NCI-H2196 treated with DMSO at 0.1 percent for 48 hours (cell line): ENCODE measurements around the gene CHI3L1.

ENCODE experiments used
- DNase-seq: peaks from one replicate; lab custom pipeline; 2025; ENCODE audit not compliant: unreplicated experiment; lab: John Stamatoyannopoulos, UW

Gene CHI3L1

DNA sequence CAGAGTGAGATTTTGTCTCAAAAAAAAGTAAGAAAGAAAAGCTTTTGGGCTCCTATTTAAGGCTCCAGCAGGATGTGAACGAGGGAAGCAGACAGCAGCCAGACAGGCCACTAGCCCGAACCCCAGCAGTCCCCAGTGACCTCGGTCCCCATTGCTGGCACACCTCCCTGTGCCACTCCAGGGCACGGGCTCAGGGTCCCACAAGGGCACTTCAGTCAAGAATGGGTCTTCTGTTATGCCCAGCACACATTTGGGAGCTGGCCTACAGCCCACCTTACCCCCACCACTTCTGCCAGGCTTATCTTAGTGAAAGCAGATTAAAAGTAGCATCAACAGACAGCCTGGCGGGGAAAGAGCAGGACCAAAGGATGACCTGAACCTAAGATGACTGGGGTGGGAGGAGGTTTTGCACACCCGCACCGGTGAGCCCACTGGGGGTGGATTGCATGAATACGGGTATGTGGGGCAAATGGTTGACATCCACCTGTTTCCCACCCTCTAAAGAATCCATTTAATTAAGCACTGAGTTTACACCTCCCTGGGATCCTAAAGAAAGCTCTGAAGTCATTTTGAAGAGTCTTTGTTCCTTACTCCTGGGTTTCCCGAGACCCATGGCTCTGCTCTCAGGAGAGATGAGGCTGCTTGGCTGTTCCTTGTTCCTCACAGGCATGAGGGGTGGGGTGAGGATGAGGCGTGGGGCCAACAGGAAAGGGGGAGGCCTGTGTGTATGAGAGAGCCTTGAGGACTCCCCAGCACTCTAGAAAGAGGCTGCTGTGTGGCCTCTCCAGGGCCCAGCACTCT is 4.7 kb downstream of the CHI3L1 start:
- no peak for DNase-seq

DNA sequence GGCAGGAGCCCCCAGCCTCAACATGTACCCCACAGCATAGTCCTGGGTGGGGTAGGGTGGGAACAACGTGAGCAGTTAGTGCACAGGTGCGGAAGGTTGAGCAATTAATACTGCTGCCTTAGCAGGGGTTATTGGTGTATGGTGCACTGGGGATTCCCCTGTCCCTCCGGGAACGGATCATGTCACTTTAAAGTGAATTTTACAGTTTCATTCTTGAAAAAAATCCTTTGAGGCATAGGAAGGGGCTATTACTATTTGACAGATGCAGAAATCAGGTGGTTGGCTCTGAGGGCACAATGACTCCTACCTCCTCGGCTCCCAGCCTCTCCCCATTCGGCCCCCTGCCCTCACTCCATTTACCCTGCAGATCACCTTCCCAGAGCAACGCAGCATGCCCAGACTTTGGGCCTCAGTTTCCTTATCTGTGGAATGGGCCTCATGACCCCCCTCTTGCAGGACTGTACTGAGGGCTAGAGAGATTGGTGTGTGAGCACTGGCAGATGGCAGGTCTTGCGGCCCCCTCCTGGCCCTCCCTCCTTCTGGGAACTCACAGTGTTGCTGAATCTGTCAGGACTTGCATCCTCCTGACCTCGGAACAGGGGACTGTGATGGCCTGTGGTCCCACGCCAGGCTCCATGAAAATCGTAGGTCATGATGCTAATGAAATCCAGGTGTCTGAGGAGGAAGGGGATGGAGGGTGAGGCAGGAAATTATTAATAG is 5.7 kb downstream of the CHI3L1 start:
- DNase-seq, result no peak

DNA sequence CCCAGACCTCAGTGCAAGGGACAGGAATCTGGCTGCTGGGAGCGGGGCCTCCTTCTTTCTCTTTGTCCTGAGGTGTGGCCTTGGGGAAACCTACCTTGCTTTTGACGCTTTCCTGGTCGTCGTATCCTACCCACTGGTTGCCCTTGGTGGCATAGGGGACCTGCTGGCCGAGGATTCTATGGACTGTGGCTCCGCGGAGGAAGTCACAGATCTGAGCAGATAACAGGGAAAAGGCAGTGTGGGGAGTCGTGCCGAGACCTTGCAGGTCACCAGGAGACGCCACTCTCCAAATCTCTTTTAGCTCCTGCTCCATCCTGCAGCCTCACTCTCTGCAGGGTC is 6.9 kb downstream of the CHI3L1 start:
- no peak for DNase-seq

DNA sequence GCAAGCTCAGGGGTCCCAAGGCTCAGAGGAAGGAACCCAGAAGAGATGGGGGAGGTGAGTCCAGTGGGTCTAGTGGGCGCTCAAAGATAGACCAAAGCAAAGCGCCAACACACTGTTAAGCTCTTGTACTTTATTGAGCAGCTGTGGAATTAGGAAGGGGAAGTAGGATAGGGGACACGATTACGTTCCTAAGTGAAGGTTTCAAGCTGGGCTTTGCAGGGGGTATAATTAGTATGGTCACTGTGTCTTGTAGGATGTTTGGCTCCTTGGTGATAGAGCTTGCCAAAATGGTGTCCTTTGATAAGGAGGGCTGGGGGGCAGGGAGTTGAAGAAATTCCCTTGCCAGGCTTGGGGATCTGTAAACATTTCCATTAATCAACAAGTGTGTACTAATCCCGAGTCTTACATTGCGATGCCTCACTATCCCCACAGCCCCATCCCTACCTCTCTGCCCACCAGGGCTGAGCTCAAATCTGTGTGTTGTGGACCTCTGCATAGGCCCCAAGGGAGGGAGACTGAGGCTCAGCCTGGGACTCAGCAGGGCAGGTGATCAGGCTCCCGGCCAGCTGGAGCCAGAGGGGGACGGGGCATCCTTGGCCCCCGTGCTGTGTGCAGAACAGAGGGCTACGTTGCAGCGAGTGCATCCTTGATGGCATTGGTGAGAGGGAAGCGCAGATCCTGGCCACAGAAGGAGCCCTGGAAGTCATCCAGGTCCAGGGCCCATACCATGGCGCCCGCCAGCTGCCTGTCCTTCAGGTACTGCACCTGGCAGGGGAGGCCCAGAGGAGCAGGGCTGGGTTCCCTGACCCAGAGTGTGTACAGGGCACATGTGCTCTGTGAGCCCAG is 7.5 kb downstream of the CHI3L1 start:
- DNase-seq, result no peak

DNA sequence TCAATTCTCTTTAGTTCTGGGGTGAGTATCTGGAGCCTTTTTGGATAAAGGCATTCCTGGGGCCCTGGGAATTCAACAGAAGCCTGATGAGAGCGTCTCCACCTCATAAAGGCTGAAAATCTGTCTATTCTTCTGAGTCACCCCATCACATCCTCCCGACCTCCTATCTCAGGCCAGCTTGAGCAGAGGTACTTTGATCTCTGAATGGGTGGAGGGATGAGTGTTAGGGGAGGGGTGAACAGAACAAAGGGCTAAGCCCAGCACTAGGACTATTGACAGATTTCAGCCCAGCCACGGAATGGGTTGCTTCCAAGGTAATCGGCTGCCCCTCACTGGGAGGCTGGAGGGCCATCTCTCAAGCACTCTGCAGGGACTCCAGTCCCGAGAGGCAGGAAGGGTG is 8.4 kb downstream of the CHI3L1 start:
- DNase-seq, result no peak

DNA sequence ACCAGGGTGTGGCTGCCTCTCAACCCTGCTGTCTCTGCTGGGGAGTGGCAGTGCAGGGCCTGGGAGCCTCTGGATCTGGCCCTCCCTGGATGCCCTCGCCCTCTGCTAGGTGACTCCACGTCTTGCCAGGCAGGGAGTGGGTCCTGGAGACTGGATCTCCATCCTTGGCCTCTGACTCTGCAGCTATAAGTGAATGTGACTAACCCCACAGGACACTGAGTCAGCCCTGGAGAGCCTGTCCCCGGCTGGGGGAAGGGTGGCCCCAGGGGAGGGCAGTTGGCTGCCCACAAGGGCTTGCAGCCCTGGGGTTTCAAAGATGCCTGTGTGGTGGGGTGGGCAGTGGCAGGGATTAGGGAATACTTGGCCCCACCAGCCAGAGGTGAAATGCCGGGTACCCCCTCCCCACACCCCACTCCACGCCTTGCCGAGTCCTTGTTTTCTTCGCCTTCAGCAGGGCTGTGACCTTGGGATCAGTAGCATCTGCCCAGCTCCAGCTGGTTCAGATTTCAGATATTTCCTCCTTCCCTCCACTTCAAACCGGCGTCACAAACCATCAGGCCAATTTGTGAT is 8.9 kb downstream of the CHI3L1 start:
- no peak for DNase-seq

DNA sequence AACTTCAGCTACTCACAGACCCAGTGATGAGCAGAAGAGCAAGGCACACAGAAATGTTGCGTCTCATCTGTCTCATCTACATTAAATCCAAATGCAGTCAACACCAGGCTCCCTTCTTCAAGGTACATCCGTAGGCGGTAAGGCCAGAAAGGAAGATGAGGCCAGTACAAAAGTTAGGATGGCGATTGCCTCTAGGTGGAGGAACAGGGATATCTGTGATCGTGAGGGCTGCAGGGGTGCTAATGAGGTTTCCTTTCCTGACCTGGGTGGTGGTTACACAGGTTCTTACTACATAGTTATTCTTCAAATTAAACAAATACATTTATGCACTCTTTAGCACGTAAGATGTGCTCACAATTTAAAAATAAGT is 9.5 kb downstream of the CHI3L1 start:
- no peak for DNase-seq

DNA sequence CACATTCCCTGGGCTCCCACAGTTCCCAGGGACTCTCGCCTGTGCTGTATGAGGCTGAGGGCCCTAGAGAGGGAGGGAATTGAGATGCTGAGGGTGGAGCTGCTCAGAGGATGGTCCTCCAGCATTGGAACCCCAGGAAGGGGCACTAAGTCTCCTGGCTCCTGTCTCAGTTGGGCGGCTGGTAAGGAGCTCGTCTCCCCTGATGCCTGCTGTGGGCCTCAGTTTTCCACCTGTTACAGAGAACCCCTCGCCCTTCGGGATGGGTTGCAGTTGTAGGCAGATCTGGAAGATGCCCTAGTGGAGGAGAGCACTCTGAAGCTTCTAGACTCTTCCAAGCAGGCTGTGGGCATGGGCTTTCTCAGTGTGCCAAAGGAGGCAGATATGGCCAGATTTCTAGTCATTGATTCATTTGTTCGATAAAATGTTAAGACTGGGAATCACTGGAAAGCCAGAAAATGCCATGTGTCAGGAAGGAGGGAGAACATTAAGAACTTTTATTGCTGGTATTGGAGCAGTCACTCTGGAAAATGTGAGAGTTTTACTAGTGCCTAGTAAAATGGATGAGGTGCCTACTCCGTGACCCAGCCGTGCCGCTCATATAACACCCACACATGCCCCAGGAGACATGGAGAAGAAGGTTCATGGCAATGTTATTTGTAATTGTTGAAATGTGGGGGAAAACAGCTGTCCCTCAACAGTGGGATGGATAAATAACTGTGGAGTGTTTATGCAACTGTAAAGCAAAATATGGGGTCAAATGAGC is 10.1 kb downstream of the CHI3L1 start:
- no peak for DNase-seq

DNA sequence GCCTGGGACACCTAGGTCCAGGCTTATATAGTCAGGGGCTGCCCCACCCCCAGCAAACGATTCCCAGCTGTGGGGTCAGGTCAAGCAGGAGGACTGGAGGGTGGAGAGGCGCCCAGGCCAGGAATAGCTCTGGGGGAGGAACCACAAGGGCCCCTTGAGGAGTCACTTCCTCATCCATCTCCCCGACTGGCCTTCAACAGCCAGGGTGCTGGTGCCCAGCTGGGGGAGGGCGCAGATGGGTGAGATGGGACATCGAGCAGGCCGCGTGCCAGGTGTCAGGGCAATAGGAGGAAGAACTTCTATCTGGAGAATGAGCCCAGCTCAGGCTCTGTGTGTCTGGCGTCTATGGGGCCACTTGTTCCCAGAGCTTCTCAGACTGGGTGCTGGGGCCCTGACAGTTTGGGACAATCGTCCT is 10.7 kb downstream of the CHI3L1 start:
- DNase-seq, result no peak

DNA sequence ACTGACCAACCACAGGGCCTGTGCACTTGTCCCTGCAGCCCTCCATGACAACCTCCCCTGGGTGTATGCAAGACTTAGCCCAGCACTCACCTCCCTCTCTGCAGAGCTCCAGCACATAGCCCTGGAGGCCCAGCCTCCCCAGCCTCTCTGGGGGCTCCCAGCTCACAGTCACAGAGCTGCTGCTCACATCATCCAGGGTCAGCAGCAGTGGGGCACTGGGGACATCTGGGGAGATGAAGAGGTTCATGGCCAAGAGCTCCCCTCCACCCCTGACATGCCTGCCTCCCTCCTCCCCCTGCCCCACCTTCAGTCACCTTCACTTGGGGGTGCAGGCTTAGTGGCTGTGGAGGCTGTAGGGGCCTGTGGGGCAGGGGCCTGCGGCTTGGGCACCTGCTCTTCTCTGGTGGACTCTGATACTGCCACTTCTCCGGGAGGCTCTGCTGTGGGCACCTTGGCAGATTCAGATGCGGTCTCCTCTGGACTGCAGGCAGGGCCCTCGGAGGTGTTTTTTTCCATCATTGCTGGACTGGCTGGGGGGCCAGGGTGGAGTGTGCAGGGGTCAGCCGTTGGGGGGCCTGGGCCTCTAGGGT is 11.2 kb downstream of the CHI3L1 start, which contains the start of gene MYBPH:
MYBPH (minus strand) TSS at position 590 of the 590 bp plus-strand sequence; CDS start at position 519, 71 bp downstream.
- DNase-seq, result no peak

DNA sequence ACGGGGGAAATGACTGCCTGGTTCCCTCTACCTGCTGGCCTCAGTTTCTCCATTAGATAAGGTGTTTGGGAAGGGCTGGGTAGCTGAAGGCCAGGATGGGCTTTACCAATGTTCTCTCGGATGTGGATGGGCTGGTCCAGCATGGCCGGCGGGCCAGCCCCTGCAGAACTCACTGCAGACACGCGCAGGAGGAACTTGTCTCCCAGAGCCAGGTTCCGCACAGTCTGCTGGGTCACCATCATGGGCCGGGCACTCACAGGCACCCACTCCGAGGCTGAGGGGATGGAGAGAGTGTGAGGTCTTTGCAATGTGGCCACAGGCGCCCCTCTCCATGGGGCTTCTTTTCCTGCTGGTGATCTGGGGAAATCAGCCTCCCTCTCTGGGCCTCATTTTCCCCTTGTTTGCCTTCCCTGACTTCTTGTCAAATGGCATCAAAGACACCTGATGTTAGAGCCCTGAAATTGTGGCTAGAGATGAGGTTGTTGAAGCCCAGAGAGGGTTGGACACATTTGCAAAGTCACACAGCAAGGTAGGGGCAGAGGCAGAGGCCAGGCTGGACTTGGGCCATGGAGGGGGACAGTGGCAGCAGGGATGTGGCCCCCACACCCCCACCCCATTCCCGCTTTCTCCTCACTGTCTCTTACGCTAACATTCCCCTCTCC is 12.0 kb downstream of the CHI3L1 start:
- no peak for DNase-seq

DNA sequence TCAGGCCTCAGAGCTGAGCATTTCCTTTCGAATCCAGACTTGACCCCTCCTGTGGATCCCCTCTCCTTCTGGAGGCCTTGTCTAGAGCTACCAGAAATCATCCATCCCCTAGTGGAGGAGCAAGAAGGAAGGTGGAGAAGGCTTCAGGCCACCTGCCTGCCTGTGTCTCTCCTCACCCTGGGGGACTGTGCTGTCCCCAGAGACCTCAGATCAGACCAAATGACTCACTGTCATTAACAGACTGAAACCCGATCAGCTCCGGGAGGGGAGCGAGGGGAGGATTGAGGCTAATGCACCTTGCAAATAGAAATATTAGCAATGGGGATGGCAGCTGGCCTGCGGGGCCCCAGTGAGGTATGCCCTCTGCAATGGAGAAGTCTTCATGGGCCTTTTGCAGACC is 12.9 kb downstream of the CHI3L1 start:
- DNase-seq, result no peak

DNA sequence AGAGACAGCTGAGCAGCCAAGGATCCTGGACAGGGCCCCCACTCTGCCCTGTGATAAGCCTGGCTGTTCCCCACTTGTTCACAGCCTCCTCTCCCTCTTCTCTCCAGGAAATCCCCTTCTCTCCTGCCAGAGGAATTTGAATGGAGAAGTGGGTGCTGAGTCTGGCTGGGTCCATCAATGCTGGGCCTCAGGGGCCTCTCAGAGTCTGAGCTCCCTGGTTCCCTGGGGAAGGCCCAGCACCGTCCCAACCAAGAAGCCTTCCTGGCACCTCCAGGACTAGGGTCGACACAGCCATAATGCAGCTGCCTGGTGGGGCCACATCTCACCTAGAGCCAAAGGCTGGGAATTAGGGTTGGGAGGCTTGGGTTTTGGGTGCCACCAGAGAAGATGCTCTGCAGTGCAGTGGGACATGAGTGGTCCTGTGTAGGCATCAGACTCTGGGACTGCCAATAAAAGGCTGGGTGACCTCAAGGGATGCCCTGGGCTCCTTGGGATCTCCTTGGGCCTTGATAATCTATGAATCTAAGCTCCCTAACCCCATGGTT is 13.4 kb downstream of the CHI3L1 start:
- no peak for DNase-seq

DNA sequence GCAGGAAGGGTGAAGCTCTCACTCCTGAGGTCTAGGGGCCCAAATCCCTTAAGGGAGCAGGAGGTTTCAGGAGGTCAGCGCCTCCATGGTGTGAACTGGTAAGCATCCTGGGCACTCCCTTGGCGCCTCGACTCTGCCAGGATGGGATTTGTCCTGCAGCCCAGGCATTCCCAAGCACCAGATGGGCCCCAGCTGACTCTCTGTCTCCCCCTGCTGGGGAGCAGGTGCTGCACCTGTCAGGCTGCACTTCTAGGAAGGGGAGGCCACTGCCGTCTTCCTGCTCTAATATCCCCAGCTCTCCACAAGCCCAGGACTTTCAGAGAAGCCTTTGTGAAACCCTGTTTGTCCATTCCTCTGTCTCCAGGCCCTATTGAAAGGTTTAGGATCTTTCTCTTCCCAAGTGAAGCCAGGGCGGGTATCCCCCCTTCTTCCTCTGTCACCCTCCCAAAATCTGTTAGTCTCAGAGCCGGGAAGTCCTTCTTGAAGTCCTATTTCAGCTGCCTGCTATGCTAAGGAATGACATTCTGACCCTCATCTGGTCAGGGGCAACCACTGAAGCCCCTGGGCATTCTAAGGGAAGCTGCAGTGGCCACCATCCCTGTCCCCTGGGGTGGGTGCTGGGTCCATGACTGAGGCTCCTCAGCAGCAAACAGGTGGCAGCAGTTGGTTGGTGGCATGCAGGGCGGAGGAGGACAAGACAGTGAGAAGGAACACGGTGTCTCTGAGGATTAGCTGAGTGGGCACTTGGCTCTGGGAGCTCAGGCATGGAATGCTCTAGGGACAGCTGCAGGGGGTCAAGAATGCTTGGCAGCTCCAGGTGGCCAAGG is 14.1 kb downstream of the CHI3L1 start:
- peak; percentile 12 for DNase-seq

DNA sequence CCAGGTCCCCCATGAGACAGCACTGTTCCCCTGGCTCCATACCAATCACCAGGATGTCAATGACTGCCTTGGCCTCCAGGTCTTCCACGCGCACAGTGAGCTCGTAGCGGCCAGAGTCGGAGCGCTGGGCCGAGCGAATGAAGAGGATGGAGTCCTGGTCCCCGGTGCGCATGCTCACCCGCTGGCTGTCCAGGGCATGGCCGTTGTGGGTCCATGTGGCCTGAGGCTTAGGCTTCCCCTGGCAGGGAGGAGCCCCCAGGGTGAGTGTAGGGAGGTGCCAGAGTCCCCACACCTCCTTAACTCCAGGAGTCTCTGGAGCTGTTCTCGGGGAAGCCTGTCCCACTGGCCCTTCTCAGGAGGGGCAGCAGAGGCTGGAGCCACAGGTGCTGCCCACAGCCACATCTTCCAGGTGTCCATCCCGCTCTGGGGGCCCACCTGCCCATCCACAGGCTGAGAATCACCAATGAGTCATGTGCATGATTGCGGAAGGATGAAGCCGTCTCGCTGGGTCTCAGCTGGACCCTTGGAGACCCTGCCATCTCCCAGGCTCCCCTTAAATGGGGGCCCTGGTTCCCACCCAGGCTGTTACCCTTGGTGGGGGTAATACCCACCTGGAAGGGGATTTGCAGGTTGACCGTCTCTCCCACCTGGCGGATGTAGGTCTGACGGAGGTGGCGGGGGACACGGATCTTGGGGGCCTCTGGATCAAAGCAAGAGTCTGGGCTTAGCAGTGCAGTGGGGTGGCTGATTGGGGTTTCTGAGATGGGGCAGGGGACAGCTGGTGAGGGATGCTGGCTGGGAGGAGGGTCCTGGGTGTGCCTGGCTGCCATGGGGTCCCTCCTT is 14.9 kb downstream of the CHI3L1 start:
- DNase-seq, result no peak

DNA sequence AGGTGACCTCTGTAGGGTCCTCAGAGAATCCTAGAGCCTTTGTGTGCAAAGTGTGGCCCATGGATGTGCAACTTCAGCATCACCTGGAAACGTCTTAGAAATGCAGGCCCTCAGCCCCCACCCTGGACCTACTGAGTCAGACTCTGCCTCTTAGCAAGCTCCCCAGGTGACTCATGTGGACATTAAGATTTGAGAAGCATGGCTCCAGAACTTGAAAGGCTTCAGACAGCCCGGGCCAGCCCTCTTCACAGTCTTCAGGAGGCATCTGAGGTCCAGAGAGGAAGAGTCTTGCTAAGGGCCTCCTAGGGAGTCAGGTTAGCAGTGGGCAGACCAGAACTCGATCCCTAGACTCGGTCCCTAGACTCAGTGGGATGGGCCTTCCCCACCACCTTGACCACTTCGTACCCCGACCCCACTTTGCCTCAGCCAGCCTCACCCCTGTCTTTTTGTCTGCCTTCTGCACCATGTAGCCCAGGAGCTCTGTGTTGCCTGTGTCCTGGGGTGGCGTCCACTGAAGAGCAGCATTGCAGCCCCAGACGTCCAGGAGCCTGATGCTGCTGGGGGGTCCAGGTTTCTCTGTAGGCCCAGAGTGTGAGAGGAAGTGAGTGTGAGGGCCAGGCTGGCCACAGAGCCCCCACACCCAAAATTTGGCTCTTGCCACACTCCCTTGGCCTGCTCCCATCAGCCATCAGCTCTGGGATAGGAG is 15.7 kb downstream of the CHI3L1 start:
- no peak for DNase-seq
